Tibial nerve (tissue), 4 donors: ENCODE measurements around the gene NELFB. TPM values are rescaled to one million over a fixed set of nuclear protein-coding genes. Genes with fewer than 3 reads are reported as not detected.

ENCODE experiments used
- DNase-seq, 2 donors: peaks; one replicate each; pipeline ENCODE4 v3.0.0-alpha.2; 2019; ENCODE audit warnings: low spot score in 2 of 2
- H3K27ac ChIP-seq, 4 donors: fragments of 200-600 bp; sonication (generic) in 3 of 4; one replicate each; pipeline ENCODE4 v1.5.1; 2017 to 2019; ENCODE audit warnings: mild to moderate bottlenecking in 1 of 4
- H3K27me3 ChIP-seq, 2 donors: fragments of 200-600 bp; sonication (generic) in 1 of 2; one replicate each; pipeline versions ENCODE4 v1.5.1 to v1.6.0; 2017 to 2019
- H3K36me3 ChIP-seq, 3 donors: fragments of 200-600 bp; sonication (generic); one replicate each; pipeline ENCODE4 v1.5.1; 2018 to 2019
- H3K4me1 ChIP-seq, 4 donors: fragments of 200-600 bp; sonication (generic) in 3 of 4; one replicate each; pipeline ENCODE4 v1.5.1; 2017 to 2019
- H3K4me3 ChIP-seq, 4 donors: fragments of 200-600 bp; sonication (generic) in 3 of 4; one replicate each; pipeline ENCODE4 v1.5.1; 2017 to 2019; ENCODE audit warnings: mild to moderate bottlenecking in 1 of 4, moderate library complexity in 1 of 4
- H3K9me3 ChIP-seq, 4 donors: fragments of 200-600 bp; sonication (generic) in 3 of 4; one replicate each; pipeline ENCODE4 v1.5.1; 2017 to 2019
- CTCF ChIP-seq, 5 experiments: fragments of 200-600 bp in 3 of 5; fragments of 450-650 bp in 2 of 5; sonication (generic) in 3 of 5; IDR thresholded peaks; one replicate each; pipeline ENCODE4 v1.5.1; 2016 to 2019; ENCODE audit warnings: antibody characterized with exemption in 5 of 5, mild to moderate bottlenecking in 3 of 5, moderate library complexity in 2 of 5
- EP300 ChIP-seq, 2 donors: sonication (generic); formaldehyde crosslinking; IDR thresholded peaks; one replicate each; pipeline ENCODE4 v1.6.1; 2017; ENCODE audit warnings: antibody characterized with exemption in 2 of 2, mild to moderate bottlenecking in 1 of 2
- POLR2A ChIP-seq, 2 donors: fragments of 450-650 bp; IDR thresholded peaks; one replicate each; pipeline ENCODE4 v1.6.1; 2017; ENCODE audit warnings: antibody characterized with exemption in 2 of 2, mild to moderate bottlenecking in 2 of 2, moderate library complexity in 2 of 2
- WGBS, 2 donors: methylation state at CpG; one replicate each; pipeline ENCODE4 v1.1.5; 2018; 5-methylcytosine and 5-hydroxymethylcytosine counted together
- total RNA-seq, 4 donors: library from RNA; depleted of rRNA; stranded (reverse); fragments of >200 nt; gene quantifications; one replicate each; pipeline ENCODE4 v1.1.0, GENCODE V29; 2016

Gene NELFB
- total RNA-seq, 4 donors from 2014 or later = 29.7 to 52.0 (median 38.7) TPM

- H3K36me3 ChIP-seq = peaks cover 0 to 86% (median 11%) of the 10 kb centered on the region in 3 donors
- H3K9me3 ChIP-seq = no peaks in the 10 kb centered on the region
- no peak for DNase-seq
- no peak overlapping the region for H3K4me3 ChIP-seq
- TF ChIP-seq POLR2A (IDR thresholded peaks at IDR 0.05) (no peak), EP300 (IDR thresholded peaks at IDR 0.05) (no peak), CTCF (IDR thresholded peaks at IDR 0.05) (no peak)
- no peak overlapping the region for H3K27ac ChIP-seq
- 77 to 86% methylated on average over 9 to 10 of the region's 15 CpGs for WGBS, 2 donors
- no peaks in the 10 kb centered on the region for H3K27me3 ChIP-seq
- peaks cover 0 to 11% (median 3%) of the 10 kb centered on the region in 4 donors for H3K4me1 ChIP-seq
Observed at GRCh38 chr9:137266162-137266527, 11.0 kb downstream of the NELFB start.

- H3K27ac ChIP-seq = no peak overlapping the region
- TF ChIP-seq CTCF (IDR thresholded peaks at IDR 0.05) (no peak), POLR2A (IDR thresholded peaks at IDR 0.05) (no peak), EP300 (IDR thresholded peaks at IDR 0.05) (no peak)
Observed at GRCh38 chr9:137266585-137267453, 11.7 kb downstream of the NELFB start.

GRCh38 chr9:137267933-137268355 is 12.8 kb downstream of the NELFB start:
- no peak for TF ChIP-seq CTCF (IDR thresholded peaks at IDR 0.05)
- no peak for TF ChIP-seq POLR2A (IDR thresholded peaks at IDR 0.05)
- TF ChIP-seq EP300 (IDR thresholded peaks at IDR 0.05) = no peak
- Histone ChIP-seq H3K4me1 (peaks cover 0 to 11% (median 1%) of the 10 kb centered on the region in 4 donors), H3K27ac (no peak overlapping the region), H3K4me3 (no peak overlapping the region), H3K36me3 (peaks cover 3 to 99% (median 21%) of the 10 kb centered on the region in 3 donors), H3K9me3 (no peaks in the 10 kb centered on the region), H3K27me3 (no peaks in the 10 kb centered on the region)
- no peak for DNase-seq
- WGBS, 2 donors = 89 to 92% methylated on average over 6 of the region's 6 CpGs

More at GRCh38 chr9:137266585-137267453, 11.7 kb downstream of the NELFB start:
- Histone ChIP-seq H3K9me3 (no peaks in the 10 kb centered on the region), H3K36me3 (peaks cover 0 to 93% (median 11%) of the 10 kb centered on the region in 3 donors), H3K27me3 (no peaks in the 10 kb centered on the region), H3K4me1 (peaks cover 0 to 11% (median 3%) of the 10 kb centered on the region in 4 donors), H3K4me3 (no peak overlapping the region)
- DNase-seq = no peak
- WGBS, 2 donors = 87 to 93% methylated on average over 30 to 32 of the region's 34 CpGs

- peak overlapping the region in 1 of 4 donors; percentile 5 for H3K4me3 ChIP-seq
- WGBS, 2 donors = 71 to 81% methylated on average over 19 of the region's 19 CpGs
- H3K9me3 ChIP-seq = no peaks in the 10 kb centered on the region
- peak overlapping the region in 1 of 4 donors; percentile 25 for H3K27ac ChIP-seq
- TF ChIP-seq POLR2A (IDR thresholded peaks at IDR 0.05) (no peak), EP300 (IDR thresholded peaks at IDR 0.05) (no peak), CTCF (IDR thresholded peaks at IDR 0.05) (no peak)
- peaks cover 3 to 99% (median 21%) of the 10 kb centered on the region in 3 donors for H3K36me3 ChIP-seq
- no peaks in the 10 kb centered on the region for H3K27me3 ChIP-seq
- no peak for DNase-seq
- peaks cover 0 to 11% (median 1%) of the 10 kb centered on the region in 4 donors for H3K4me1 ChIP-seq
Observed at GRCh38 chr9:137268538-137269201, 13.5 kb downstream of the NELFB start.
